GM21619 (cell line): Measurements from ENCODE around the gene OR2G6.
"Not testable (repeated sequence)": the region's sequence is repeated elsewhere in the genome, so short reads cannot be mapped to it uniquely, and the experiment has no call there.

Experiments used
- ATAC-seq: cut with Tn5 transposase; IDR thresholded peaks from one replicate; pipeline ENCODE4 v1.9.1; 2021; ENCODE audit not compliant: unreplicated experiment

OR2G6 gene

GRCh38 chr1:248573856-248574255 is 66.0 kb downstream of the OR2G6 start:
- not testable (repeated sequence) for ATAC-seq

GRCh38 chr1:248574657-248575056 is 66.8 kb downstream of the OR2G6 start, which contains the start of gene OR2T34:
Gene OR2T34 (minus strand): TSS chr1:248574757. CDS start chr1:248574757, 0 bp downstream.
- not testable (repeated sequence) for ATAC-seq

- no peak for ATAC-seq
Observed at GRCh38 chr1:248576260-248576980, 68.5 kb downstream of the OR2G6 start.
